ENCODE results near the gene DOCK3. TPM values are rescaled to one million over a fixed set of nuclear protein-coding genes. Genes with fewer than 3 reads are reported as not detected.
A peak's percentile ranks its signal among the peaks of the same experiment; 100 is the strongest.
"Not testable (repeated sequence)": the region's sequence is repeated elsewhere in the genome, so short reads cannot be mapped to it uniquely, and the experiment has no call there.

The DOCK3 gene
- total and polyA plus RNA-seq, 10 donors = 0.08 to 2.1 (median 0.44) TPM

DNA sequence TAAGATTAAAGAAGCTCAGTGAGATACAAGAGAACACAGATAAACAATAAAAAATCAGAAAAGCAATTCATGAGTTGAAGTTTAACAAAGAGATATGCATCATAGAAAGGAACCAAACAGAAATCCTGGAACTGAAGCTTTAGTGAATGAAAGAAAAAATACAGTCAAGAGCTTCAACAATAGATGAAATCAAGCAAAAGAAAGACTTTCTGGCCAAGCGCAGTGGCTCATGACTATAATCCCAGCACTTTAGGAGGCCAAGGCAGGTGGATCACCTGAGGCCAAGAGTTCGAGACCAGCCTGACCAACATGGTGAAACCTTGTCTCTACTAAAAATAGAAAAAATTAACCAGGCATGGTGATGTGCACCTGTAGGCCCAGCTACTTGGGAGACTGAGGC is 408.8 kb downstream of the DOCK3 start:
- H3K36me3 ChIP-seq = no peaks in the 10 kb centered on the region
- H3K27ac ChIP-seq = no peak overlapping the region
- no peak for DNase-seq
- TF ChIP-seq POLR2A (IDR thresholded peaks at IDR 0.05) (no peak), POLR2AphosphoS5 (IDR thresholded peaks at IDR 0.05) (no peak), CTCF (IDR thresholded peaks at IDR 0.05 in 8 of 11, conservative IDR thresholded peaks at IDR 0.05 in 3 of 11) (no peak)
- H3K4me3 ChIP-seq = no peak overlapping the region
- H3K4me1 ChIP-seq = no peaks in the 10 kb centered on the region
- peaks cover 20 to 58% (median 43%) of the 10 kb centered on the region in 8 donors for H3K9me3 ChIP-seq
- intact Hi-C loops (cut with DNase I; ENCODE audit: low total_unique reads) = no loop called here
- WGBS, 5 donors = 92 to 98% (median 97%) methylated on average over 2 of the region's 2 CpGs
- no peaks in the 10 kb centered on the region for H3K27me3 ChIP-seq (replicated peaks in 1 of 7)

GRCh38 chr3:51092141-51092540 is 417.4 kb downstream of the DOCK3 start:
- H3K27ac ChIP-seq; H3K4me3 ChIP-seq; H3K36me3 ChIP-seq; H3K27me3 ChIP-seq (replicated peaks in 1 of 7); H3K4me1 ChIP-seq; intact Hi-C loops (cut with DNase I; ENCODE audit: low total_unique reads); DNase-seq: not testable (repeated sequence)
- H3K9me3 ChIP-seq = peaks cover 0 to 11% (median 0%) of the 10 kb centered on the region in 8 donors
- WGBS, 5 donors = 32 to 73% (median 68%) methylated on average over 3 to 6 of the region's 6 CpGs

DNA sequence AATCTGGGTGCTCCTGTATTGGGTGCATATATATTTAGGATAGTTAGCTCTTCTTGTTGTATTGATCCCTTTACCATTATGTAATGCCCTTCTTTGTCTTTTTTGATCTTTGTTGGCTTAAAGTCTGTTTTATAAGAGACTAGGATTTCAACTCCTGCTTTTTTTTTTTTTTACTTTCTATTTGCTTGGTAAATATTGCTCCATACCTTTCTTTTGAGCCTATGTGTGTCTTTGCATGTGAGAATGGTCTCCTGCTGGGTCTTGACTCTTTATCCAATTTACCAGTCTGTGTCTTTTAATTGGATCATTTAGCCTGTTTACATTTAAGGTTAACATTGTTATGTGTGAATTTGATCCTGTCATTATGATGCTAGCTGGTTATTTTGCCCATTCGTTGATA is 420.1 kb downstream of the DOCK3 start:
- peaks cover 0 to 12% (median 0%) of the 10 kb centered on the region in 7 donors for H3K27me3 ChIP-seq (replicated peaks in 1 of 7)
- H3K4me3 ChIP-seq; H3K27ac ChIP-seq; H3K9me3 ChIP-seq; DNase-seq; H3K4me1 ChIP-seq; intact Hi-C loops (cut with DNase I; ENCODE audit: low total_unique reads); H3K36me3 ChIP-seq: not testable (repeated sequence)
- 41 to 73% (median 49%) methylated on average over 1 of the region's 1 CpG for WGBS, 5 donors

DNA sequence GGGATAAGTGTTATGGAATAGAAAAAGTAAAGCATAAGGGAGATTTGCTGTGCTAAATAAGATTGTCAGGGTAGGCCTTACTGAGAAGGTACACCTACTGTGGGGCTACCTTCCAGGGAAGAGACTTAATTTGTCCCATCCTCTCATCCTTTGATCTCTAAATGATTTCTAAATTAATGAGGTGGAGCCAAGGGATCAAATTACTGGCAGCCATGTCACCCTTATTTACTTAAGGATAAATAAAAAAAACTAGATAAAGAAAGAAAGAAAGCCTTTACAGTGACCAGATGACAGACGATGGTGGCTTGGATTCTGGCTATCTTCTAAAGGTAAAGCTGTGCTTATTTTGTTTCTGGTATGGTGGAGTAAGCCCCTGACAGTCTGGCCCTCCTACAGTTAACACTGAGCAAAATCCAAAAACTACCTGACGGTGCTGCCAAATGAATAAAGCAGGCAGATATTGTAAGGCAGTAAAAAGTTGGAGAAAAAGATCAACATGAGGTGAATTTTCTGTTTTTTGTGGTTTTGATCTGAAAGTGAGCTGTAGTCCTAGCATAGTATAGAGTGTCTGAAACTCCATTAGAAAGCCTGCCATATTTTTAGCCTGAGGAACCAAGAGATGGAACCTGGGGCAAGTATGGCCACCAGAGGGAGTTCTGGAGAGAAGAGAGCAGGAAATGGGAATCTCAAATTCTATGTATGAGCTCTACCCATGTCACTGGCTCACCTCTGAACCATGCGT is 425.2 kb downstream of the DOCK3 start:
- Histone ChIP-seq H3K27me3 (replicated peaks in 1 of 7) (peaks cover 0 to 25% (median 0%) of the 10 kb centered on the region in 7 donors), H3K4me3 (no peak overlapping the region), H3K4me1 (no peaks in the 10 kb centered on the region), H3K36me3 (no peaks in the 10 kb centered on the region), H3K27ac (no peak overlapping the region), H3K9me3 (peaks cover 0 to 4% (median 0%) of the 10 kb centered on the region in 8 donors)
- TF ChIP-seq POLR2A (IDR thresholded peaks at IDR 0.05) = no peak
- TF ChIP-seq CTCF (IDR thresholded peaks at IDR 0.05 in 8 of 11, conservative IDR thresholded peaks at IDR 0.05 in 3 of 11) = peak in 10 of 11 experiments; percentile 10 to 66 (median 44)
- intact Hi-C loops (cut with DNase I; ENCODE audit: low total_unique reads) = no loop called here
- WGBS, 5 donors = 70 to 81% (median 74%) methylated on average over 3 of the region's 3 CpGs
- DNase-seq = no peak

- Histone ChIP-seq H3K4me1 (no peaks in the 10 kb centered on the region), H3K4me3 (no peak overlapping the region), H3K27ac (no peak overlapping the region), H3K36me3 (no peaks in the 10 kb centered on the region), H3K27me3 (replicated peaks in 1 of 7) (peaks cover 0 to 25% (median 0%) of the 10 kb centered on the region in 7 donors), H3K9me3 (no peaks in the 10 kb centered on the region)
- WGBS, 5 donors = 71 to 89% (median 80%) methylated on average over 1 of the region's 1 CpG
- DNase-seq = no peak
- TF ChIP-seq POLR2A (IDR thresholded peaks at IDR 0.05) (no peak), CTCF (IDR thresholded peaks at IDR 0.05 in 8 of 11, conservative IDR thresholded peaks at IDR 0.05 in 3 of 11) (no peak), POLR2AphosphoS5 (IDR thresholded peaks at IDR 0.05) (no peak)
- intact Hi-C loops (cut with DNase I; ENCODE audit: low total_unique reads) = no loop called here
Measured at GRCh38 chr3:51100536-51100851, 425.8 kb downstream of the DOCK3 start.

Measured in spleen (tissue), 11 donors.